Neuronal stem cell (in vitro differentiated cells): ENCODE measurements around the gene OTUD5.

Experiments
- DNase-seq: peaks from one replicate; pipeline ENCODE4 v3.0.0-alpha.2; 2013; ENCODE audit warnings: low spot score
- H2AFZ ChIP-seq: one replicate; pipeline ENCODE4 v1.6.1; 2013; ENCODE audit warnings: mild to moderate bottlenecking, low read length, inconsistent platforms
- H2AK5ac ChIP-seq: 2 replicates; pipeline ENCODE4 v1.6.1; 2013; ENCODE audit warnings: low read depth, mild to moderate bottlenecking, inconsistent platforms, low read length, moderate library complexity, mixed read lengths
- H2BK120ac ChIP-seq: 2 replicates; pipeline ENCODE4 v1.6.1; 2013; ENCODE audit warnings: low read depth, mild to moderate bottlenecking, inconsistent platforms, low read length, moderate library complexity, mixed read lengths
- H2BK12ac ChIP-seq: one replicate; pipeline ENCODE4 v1.6.1; 2013; ENCODE audit warnings: low read length, inconsistent platforms
- H2BK15ac ChIP-seq: 2 replicates; pipeline ENCODE4 v1.6.1; 2013; ENCODE audit warnings: mild to moderate bottlenecking, low read length, inconsistent platforms, mixed read lengths
- H2BK5ac ChIP-seq: one replicate; pipeline ENCODE4 v1.6.1; 2013; ENCODE audit warnings: inconsistent platforms, mild to moderate bottlenecking, low read length, moderate library complexity
- H3K14ac ChIP-seq: one replicate; pipeline ENCODE4 v1.6.1; 2013; ENCODE audit warnings: low read length, inconsistent platforms
- H3K18ac ChIP-seq: 2 replicates; pipeline ENCODE4 v1.6.1; 2013; ENCODE audit warnings: low read length, inconsistent platforms
- H3K23ac ChIP-seq: 2 replicates; pipeline ENCODE4 v1.6.1; 2013; ENCODE audit warnings: low read depth, mild to moderate bottlenecking, mixed read lengths, low read length, inconsistent platforms; ENCODE audit not compliant: poor library complexity
- H3K27ac ChIP-seq: replicated peaks from 3 replicates; pipeline ENCODE4 v1.5.1; 2013; ENCODE audit warnings: low read length, inconsistent platforms
- H3K27me3 ChIP-seq, 3 experiments: 2 replicates each; pipeline ENCODE4 v1.6.1; 2013; ENCODE audit warnings: low read length in 3 of 3, mild to moderate bottlenecking in 2 of 3, inconsistent platforms in 1 of 3, low read depth in 1 of 3, mixed read lengths in 1 of 3, moderate library complexity in 1 of 3; ENCODE audit not compliant: control insufficient read depth in 3 of 3, insufficient read depth in 3 of 3
- H3K36me3 ChIP-seq, 2 donors: replicated peaks in 1 of 2; 2 replicates each; pipeline ENCODE4 v1.6.1; 2013; ENCODE audit warnings: low read length in 2 of 2; ENCODE audit not compliant: control insufficient read depth in 2 of 2, insufficient read depth in 2 of 2
- H3K4ac ChIP-seq: 2 replicates; pipeline ENCODE4 v1.6.1; 2013; ENCODE audit warnings: inconsistent platforms, mild to moderate bottlenecking, low read length, moderate library complexity
- H3K4me1 ChIP-seq, 2 donors: 1 replicate in 1 of 2; 2 replicates in 1 of 2; pipeline ENCODE4 v1.6.1; 2013; ENCODE audit warnings: low read length in 2 of 2, low read depth in 1 of 2; ENCODE audit not compliant: control insufficient read depth in 2 of 2, insufficient read depth in 1 of 2
- H3K4me2 ChIP-seq: one replicate; pipeline ENCODE4 v1.6.1; 2013; ENCODE audit warnings: mild to moderate bottlenecking, low read length, inconsistent platforms; ENCODE audit not compliant: insufficient read depth, poor library complexity, severe bottlenecking
- H3K4me3 ChIP-seq, 2 donors: 2 replicates each; pipeline ENCODE4 v1.5.1; 2013; ENCODE audit warnings: low read length in 2 of 2, mild to moderate bottlenecking in 2 of 2, inconsistent platforms in 1 of 2, moderate library complexity in 1 of 2
- H3K79me1 ChIP-seq: one replicate; pipeline ENCODE4 v1.6.1; 2013; ENCODE audit warnings: low read depth, mild to moderate bottlenecking, inconsistent platforms, low read length, moderate library complexity
- H3K9ac ChIP-seq: one replicate; pipeline ENCODE4 v1.6.1; 2013; ENCODE audit warnings: mild to moderate bottlenecking, low read depth, low read length, inconsistent platforms; ENCODE audit not compliant: poor library complexity
- H3K9me3 ChIP-seq, 2 donors: replicated peaks in 1 of 2; 2 replicates each; pipeline versions ENCODE3 to v1.6.1; 2013; ENCODE audit warnings: low read length in 2 of 2, mild to moderate bottlenecking in 2 of 2, inconsistent platforms in 1 of 2, low read depth in 1 of 2, mixed read lengths in 1 of 2, moderate library complexity in 1 of 2; ENCODE audit not compliant: control insufficient read depth in 2 of 2, insufficient read depth in 1 of 2
- H4K8ac ChIP-seq: one replicate; pipeline ENCODE4 v1.6.1; 2013; ENCODE audit warnings: low read depth, mild to moderate bottlenecking, inconsistent platforms, low read length, moderate library complexity
- H4K91ac ChIP-seq: one replicate; pipeline ENCODE4 v1.6.1; 2013; ENCODE audit warnings: low read length, low read depth, mild to moderate bottlenecking, inconsistent platforms; ENCODE audit not compliant: poor library complexity
- WGBS, 2 donors: extraction: QIAGEN DNeasy Blood & Tissue Kit; methylation state at CpG; one replicate each; pipeline ENCODE4 v1.1.7; 2013; ENCODE audit warnings: missing lambda C conversion rate in 2 of 2, mixed read lengths in 1 of 2; ENCODE audit not compliant: insufficient read length in 2 of 2, insufficient replicate concordance in 1 of 2; ENCODE audit errors: extremely low coverage in 2 of 2; 5-methylcytosine and 5-hydroxymethylcytosine counted together

Gene OTUD5

DNA sequence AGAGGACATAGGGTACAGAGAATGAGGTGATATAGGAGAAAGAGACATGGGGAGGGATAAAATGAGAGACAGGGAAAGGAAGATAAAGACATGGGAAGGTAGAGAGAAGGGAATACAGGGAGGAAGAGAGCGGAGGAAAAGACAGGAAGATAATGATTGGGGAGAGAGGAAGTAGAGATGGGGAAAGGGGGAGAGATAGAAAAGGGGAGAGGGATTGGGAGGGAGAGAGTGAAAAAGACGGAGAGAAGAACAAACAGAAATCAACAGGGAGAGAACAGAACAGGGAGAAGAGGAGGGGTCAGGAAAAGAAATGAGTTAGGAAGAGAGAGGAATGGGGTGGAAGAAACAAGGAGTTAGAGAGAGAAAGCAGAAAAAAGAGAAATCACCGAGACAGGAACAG lies 40.0 kb upstream of the OTUD5 start:
- Histone ChIP-seq H3K9me3 (no peaks in the 10 kb centered on the region), H4K8ac (no peak overlapping the region), H3K23ac (no peak overlapping the region), H3K4ac (no peak overlapping the region), H3K18ac (no peak overlapping the region), H2AK5ac (no peak overlapping the region), H3K9ac (no peak overlapping the region), H3K4me2 (no peak overlapping the region), H2BK15ac (no peak overlapping the region), H3K4me3 (no peak overlapping the region), H3K36me3 (peaks cover 22 to 57% of the 10 kb centered on the region in 2 donors), H2AFZ (no peak overlapping the region), H3K79me1 (peaks cover 4% of the 10 kb centered on the region), H3K4me1 (no peaks in the 10 kb centered on the region), H3K27ac (no peak overlapping the region), H4K91ac (no peak overlapping the region), H3K27me3 (no peaks in the 10 kb centered on the region), H2BK120ac (no peak overlapping the region), H2BK5ac (no peak overlapping the region), H2BK12ac (no peak overlapping the region), H3K14ac (no peak overlapping the region)
- DNase-seq: no peak
- 94 to 100% methylated on average over 1 to 2 of the region's 3 CpGs for WGBS, 2 donors

DNA sequence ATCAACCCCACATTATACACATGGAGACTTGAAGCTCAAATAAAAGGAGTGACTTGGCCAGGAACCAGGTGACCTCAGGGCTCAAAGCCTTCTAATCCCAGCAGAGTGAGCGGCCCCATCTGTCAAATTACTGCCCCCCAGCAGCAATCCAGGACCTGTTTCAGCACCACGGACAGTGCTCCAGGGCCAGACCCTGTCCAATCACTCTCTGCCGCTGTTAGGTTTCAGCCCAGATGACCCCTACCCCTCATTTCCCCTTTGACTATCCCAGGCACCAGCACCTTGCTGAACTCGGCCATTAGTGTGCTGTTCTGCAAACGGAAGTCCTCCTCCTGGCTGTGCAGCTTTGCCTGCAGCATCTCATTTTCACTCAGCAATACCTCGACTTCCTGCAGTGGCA lies 39.6 kb upstream of the OTUD5 start:
- WGBS, 2 donors: no CpG with 5 or more reads among the region's 6 CpGs
- H3K4me2 ChIP-seq: no peak overlapping the region
- no peak overlapping the region for H2AFZ ChIP-seq
- H3K4ac ChIP-seq: no peak overlapping the region
- H2BK5ac ChIP-seq: no peak overlapping the region
- no peak overlapping the region for H2AK5ac ChIP-seq
- H3K4me3 ChIP-seq: no peak overlapping the region
- H3K9ac ChIP-seq: no peak overlapping the region
- H3K79me1 ChIP-seq: peaks cover 4% of the 10 kb centered on the region
- H3K18ac ChIP-seq: no peak overlapping the region
- no peak for DNase-seq
- H3K23ac ChIP-seq: no peak overlapping the region
- no peaks in the 10 kb centered on the region for H3K9me3 ChIP-seq
- no peaks in the 10 kb centered on the region for H3K27me3 ChIP-seq
- H3K4me1 ChIP-seq: no peaks in the 10 kb centered on the region
- H2BK12ac ChIP-seq: no peak overlapping the region
- H3K36me3 ChIP-seq: peaks cover 22 to 60% of the 10 kb centered on the region in 2 donors
- H3K14ac ChIP-seq: no peak overlapping the region
- no peak overlapping the region for H2BK120ac ChIP-seq
- no peak overlapping the region for H4K8ac ChIP-seq
- H4K91ac ChIP-seq: no peak overlapping the region
- H3K27ac ChIP-seq: no peak overlapping the region
- H2BK15ac ChIP-seq: no peak overlapping the region

DNA sequence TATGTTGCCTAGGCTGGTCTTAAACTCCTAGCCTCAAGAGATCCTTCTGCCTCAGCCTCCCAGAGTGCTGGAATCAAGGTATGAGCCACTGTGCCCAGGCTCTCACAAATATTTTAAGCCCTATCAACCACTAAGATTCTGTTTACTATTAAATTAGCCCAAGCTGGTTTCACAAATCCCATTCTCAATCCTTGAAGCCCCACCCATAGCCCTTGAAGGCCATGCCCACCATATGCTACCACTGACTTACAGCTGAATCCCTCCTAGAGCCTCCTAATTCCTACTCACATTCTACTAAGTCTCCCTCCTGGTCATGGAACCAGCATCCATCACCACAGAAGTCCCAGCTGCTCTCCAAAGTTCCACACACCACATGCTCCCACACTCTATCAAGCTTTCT lies 34.9 kb upstream of the OTUD5 start:
- no peak overlapping the region for H3K14ac ChIP-seq
- H2BK120ac ChIP-seq: no peak overlapping the region
- H3K9me3 ChIP-seq: no peaks in the 10 kb centered on the region
- H3K27ac ChIP-seq: no peak overlapping the region
- H2BK5ac ChIP-seq: no peak overlapping the region
- no peak overlapping the region for H3K9ac ChIP-seq
- no peak overlapping the region for H2BK15ac ChIP-seq
- no peak overlapping the region for H3K4ac ChIP-seq
- H3K4me2 ChIP-seq: no peak overlapping the region
- H3K18ac ChIP-seq: no peak overlapping the region
- no peak overlapping the region for H2AFZ ChIP-seq
- H3K4me1 ChIP-seq: no peaks in the 10 kb centered on the region
- H3K23ac ChIP-seq: no peak overlapping the region
- H3K4me3 ChIP-seq: no peak overlapping the region
- no peak overlapping the region for H4K8ac ChIP-seq
- no peak overlapping the region for H2AK5ac ChIP-seq
- no peak overlapping the region for H4K91ac ChIP-seq
- H3K27me3 ChIP-seq: no peaks in the 10 kb centered on the region
- H3K79me1 ChIP-seq: no peaks in the 10 kb centered on the region
- H2BK12ac ChIP-seq: no peak overlapping the region
- DNase-seq: no peak
- H3K36me3 ChIP-seq: peaks cover 20 to 72% of the 10 kb centered on the region in 2 donors

DNA sequence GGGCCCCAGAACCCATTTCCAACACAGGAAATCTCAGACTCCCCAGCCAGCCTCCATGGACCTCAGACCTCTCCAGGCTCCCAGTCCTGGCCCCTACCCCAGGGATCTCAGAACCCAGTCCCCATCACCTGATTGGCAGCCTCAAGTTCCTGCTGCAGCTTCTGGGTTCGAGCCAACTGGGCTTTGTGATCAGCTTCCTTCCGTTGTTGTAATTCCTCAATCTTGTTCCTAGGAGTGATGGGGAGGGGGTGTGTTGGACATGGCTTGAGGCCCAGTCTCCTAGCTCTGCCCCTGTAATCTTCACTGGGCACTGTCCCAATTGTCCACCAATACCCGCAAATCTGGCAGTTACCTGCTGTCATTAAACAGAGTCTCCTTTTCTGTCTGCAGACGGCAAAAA lies 32.1 kb upstream of the OTUD5 start:
- Histone ChIP-seq H3K4ac (no peak overlapping the region), H2AK5ac (no peak overlapping the region), H3K9ac (no peak overlapping the region), H2AFZ (no peak overlapping the region), H4K8ac (no peak overlapping the region), H3K4me1 (no peaks in the 10 kb centered on the region), H4K91ac (no peak overlapping the region), H3K18ac (no peak overlapping the region), H3K27me3 (no peaks in the 10 kb centered on the region), H3K4me2 (no peak overlapping the region), H3K27ac (no peak overlapping the region), H3K79me1 (no peaks in the 10 kb centered on the region), H3K9me3 (no peaks in the 10 kb centered on the region), H2BK5ac (no peak overlapping the region), H2BK15ac (no peak overlapping the region), H3K14ac (no peak overlapping the region), H3K4me3 (no peak overlapping the region), H3K36me3 (peaks cover 15 to 59% of the 10 kb centered on the region in 2 donors), H2BK120ac (no peak overlapping the region), H3K23ac (no peak overlapping the region), H2BK12ac (no peak overlapping the region)
- DNase-seq: no peak
- no CpG with 5 or more reads among the region's 4 CpGs for WGBS, 2 donors
